Measurements from ENCODE around the gene LRP6.

The LRP6 gene

DNA sequence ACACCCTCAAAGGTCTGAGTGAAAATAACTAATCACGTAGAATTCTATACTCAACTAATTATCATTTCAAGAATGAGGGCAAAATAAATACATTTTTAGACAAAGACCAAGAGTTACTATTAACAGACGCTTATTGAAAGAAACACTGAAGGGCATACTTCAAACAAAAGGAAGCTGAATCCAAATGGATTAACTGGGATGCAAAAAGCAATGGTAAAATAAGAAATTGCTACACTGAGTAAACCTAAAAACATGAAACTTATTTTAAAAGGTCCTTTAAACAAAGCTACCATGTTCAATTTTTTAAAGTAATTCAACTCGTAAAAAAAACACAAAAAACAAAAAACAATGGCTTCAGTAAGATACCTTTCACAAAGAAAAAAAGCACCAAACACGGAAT lies 28.2 kb downstream of the LRP6 start:
- no peak for DNase-seq (ENCODE audit: low spot score)
- no peak overlapping the region for H3K4me3 ChIP-seq (ENCODE audit: severe bottlenecking)
- H3K27ac ChIP-seq (ENCODE audit: poor library complexity, severe bottlenecking), result no peak overlapping the region
- H3K4me1 ChIP-seq (ENCODE audit: insufficient read depth, poor library complexity, severe bottlenecking), result no peaks in the 10 kb centered on the region
- no peaks in the 10 kb centered on the region for H3K9me3 ChIP-seq (ENCODE audit: severe bottlenecking)
- H3K36me3 ChIP-seq (ENCODE audit: low read depth), result no peaks in the 10 kb centered on the region
- no peaks in the 10 kb centered on the region for H3K27me3 ChIP-seq (ENCODE audit: insufficient read depth, poor library complexity, severe bottlenecking)
- no peak for ATAC-seq (ENCODE audit: low read depth)
- TF ChIP-seq, protein P1, sequence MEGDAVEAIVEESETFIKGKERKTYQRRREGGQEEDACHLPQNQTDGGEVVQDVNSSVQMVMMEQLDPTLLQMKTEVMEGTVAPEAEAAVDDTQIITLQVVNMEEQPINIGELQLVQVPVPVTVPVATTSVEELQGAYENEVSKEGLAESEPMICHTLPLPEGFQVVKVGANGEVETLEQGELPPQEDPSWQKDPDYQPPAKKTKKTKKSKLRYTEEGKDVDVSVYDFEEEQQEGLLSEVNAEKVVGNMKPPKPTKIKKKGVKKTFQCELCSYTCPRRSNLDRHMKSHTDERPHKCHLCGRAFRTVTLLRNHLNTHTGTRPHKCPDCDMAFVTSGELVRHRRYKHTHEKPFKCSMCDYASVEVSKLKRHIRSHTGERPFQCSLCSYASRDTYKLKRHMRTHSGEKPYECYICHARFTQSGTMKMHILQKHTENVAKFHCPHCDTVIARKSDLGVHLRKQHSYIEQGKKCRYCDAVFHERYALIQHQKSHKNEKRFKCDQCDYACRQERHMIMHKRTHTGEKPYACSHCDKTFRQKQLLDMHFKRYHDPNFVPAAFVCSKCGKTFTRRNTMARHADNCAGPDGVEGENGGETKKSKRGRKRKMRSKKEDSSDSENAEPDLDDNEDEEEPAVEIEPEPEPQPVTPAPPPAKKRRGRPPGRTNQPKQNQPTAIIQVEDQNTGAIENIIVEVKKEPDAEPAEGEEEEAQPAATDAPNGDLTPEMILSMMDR (IDR thresholded peaks at IDR 0.05; ENCODE audit: poor library complexity, severe bottlenecking), result no peak

DNA sequence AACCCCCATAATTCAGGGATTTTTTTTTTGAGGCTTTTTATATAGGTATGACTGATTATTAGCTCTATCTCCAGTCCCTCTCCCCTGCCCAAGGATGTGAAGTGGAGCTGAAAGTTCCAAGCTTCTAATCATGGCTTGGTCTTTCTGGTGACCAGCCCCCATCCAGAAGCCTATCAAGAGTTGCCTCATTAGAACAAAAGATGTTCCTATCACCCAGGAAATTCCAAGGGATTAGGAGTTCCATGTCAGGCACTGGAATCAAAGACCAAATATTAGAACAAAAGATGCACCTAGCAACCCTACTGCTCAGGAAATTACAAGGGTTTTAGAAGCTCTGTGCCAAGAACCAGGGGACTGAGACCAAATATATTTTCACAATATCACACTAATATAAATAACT lies 29.9 kb downstream of the LRP6 start:
- Histone ChIP-seq H3K27me3 (ENCODE audit: insufficient read depth, poor library complexity, severe bottlenecking) (no peaks in the 10 kb centered on the region), H3K4me1 (ENCODE audit: insufficient read depth, poor library complexity, severe bottlenecking) (no peaks in the 10 kb centered on the region), H3K27ac (ENCODE audit: poor library complexity, severe bottlenecking) (no peak overlapping the region), H3K36me3 (ENCODE audit: low read depth) (no peaks in the 10 kb centered on the region), H3K9me3 (ENCODE audit: severe bottlenecking) (no peaks in the 10 kb centered on the region), H3K4me3 (ENCODE audit: severe bottlenecking) (no peak overlapping the region)
- no peak for ATAC-seq (ENCODE audit: low read depth)
- TF ChIP-seq, protein P1 (IDR thresholded peaks at IDR 0.05; ENCODE audit: poor library complexity, severe bottlenecking), result no peak
- no peak for DNase-seq (ENCODE audit: low spot score)

DNA sequence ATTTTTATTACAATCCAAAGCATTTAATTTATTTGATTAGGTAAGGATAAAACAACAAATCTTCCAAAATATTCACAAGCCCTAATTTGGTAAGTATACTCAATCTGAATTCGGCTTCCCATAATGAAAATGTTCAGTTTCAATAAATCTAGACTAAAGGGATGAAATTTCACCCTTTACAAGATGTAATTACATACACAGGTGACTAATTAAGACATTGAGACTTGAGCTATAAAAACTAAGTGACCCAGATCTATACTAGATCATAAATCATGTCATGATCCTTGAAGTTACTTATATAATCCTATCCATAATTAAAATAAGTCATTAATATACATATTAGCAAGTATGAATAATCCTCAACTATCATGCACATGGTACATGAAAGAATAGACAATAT lies 36.6 kb downstream of the LRP6 start:
- no peaks in the 10 kb centered on the region for H3K4me1 ChIP-seq (ENCODE audit: insufficient read depth, poor library complexity, severe bottlenecking)
- H3K36me3 ChIP-seq (ENCODE audit: low read depth), result no peaks in the 10 kb centered on the region
- H3K27me3 ChIP-seq (ENCODE audit: insufficient read depth, poor library complexity, severe bottlenecking), result no peaks in the 10 kb centered on the region
- ATAC-seq (ENCODE audit: low read depth) (no peak), DNase-seq (ENCODE audit: low spot score) (no peak)
- H3K4me3 ChIP-seq (ENCODE audit: severe bottlenecking), result no peak overlapping the region
- no peak overlapping the region for H3K27ac ChIP-seq (ENCODE audit: poor library complexity, severe bottlenecking)
- TF ChIP-seq, protein P1 (IDR thresholded peaks at IDR 0.05; ENCODE audit: poor library complexity, severe bottlenecking), result no peak
- no peaks in the 10 kb centered on the region for H3K9me3 ChIP-seq (ENCODE audit: severe bottlenecking)

DNA sequence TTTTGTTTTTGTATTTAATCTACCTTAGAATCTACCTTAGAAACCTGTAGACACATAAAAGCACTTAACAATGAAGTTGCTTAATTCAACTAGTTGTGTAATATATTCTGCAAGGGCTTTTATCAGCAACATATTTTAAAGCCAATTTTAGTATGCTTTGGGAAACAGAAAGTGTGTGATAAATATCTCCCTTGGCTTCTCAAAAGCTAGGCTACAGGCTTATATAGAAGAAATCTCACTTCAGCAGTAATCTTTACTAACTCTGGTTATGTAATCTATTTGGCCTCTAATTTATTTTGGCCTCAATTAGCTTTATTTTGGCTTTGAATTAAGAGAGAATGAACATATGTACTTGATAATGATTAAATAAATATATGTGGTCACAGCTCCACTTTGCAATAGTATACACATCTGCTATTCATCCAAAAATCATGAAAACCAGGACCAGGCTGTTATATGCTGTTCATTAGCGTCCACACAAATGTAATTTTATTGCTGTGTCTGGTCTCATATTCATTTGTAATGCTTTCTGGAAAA lies 37.2 kb downstream of the LRP6 start:
- Histone ChIP-seq H3K4me1 (ENCODE audit: insufficient read depth, poor library complexity, severe bottlenecking) (no peaks in the 10 kb centered on the region), H3K4me3 (ENCODE audit: severe bottlenecking) (no peak overlapping the region), H3K36me3 (ENCODE audit: low read depth) (no peaks in the 10 kb centered on the region), H3K9me3 (ENCODE audit: severe bottlenecking) (no peaks in the 10 kb centered on the region), H3K27me3 (ENCODE audit: insufficient read depth, poor library complexity, severe bottlenecking) (no peaks in the 10 kb centered on the region), H3K27ac (ENCODE audit: poor library complexity, severe bottlenecking) (no peak overlapping the region)
- ATAC-seq (ENCODE audit: low read depth), result no peak
- DNase-seq (ENCODE audit: low spot score), result no peak
- TF ChIP-seq, protein P1 (IDR thresholded peaks at IDR 0.05; ENCODE audit: poor library complexity, severe bottlenecking), result no peak

DNA sequence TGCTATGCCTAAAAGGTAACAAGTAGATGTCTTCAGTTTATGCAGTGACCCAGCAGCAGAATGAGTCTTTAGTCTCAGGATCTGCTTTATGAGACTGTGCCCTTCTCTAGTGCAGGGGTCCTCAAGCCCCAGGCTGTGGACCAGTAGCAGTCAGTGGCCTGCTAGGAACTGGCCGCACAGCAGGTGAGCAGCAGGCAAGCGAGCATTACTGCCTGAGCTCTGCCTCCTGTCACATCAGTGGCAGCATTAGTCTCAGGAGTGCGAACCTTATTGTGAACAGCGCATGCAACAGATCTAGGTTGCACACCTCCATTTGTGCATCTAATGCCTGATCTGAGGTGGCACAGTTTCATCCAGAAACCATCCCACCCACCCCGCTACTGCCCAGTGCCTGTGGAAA lies 38.4 kb downstream of the LRP6 start:
- no peak for ATAC-seq (ENCODE audit: low read depth)
- TF ChIP-seq, protein P1 (IDR thresholded peaks at IDR 0.05; ENCODE audit: poor library complexity, severe bottlenecking), result no peak
- no peak for DNase-seq (ENCODE audit: low spot score)
- H3K9me3 ChIP-seq (ENCODE audit: severe bottlenecking), result no peaks in the 10 kb centered on the region
- H3K4me1 ChIP-seq (ENCODE audit: insufficient read depth, poor library complexity, severe bottlenecking), result no peaks in the 10 kb centered on the region
- no peaks in the 10 kb centered on the region for H3K27me3 ChIP-seq (ENCODE audit: insufficient read depth, poor library complexity, severe bottlenecking)
- H3K36me3 ChIP-seq (ENCODE audit: low read depth), result no peaks in the 10 kb centered on the region
- H3K27ac ChIP-seq (ENCODE audit: poor library complexity, severe bottlenecking), result no peak overlapping the region
- H3K4me3 ChIP-seq (ENCODE audit: severe bottlenecking), result no peak overlapping the region
